Subcutaneous adipose tissue (tissue), 4 donors: ENCODE measurements around the gene APOM. TPM values are rescaled to one million over a fixed set of nuclear protein-coding genes. Genes with fewer than 3 reads are reported as not detected.

ENCODE experiments used
- total RNA-seq, 4 donors: library from RNA; depleted of rRNA; stranded (reverse); fragments of >200 nt; gene quantifications; one replicate each; pipeline ENCODE4 v1.1.0, GENCODE V29; 2016
- TF ChIP-seq, protein P1 (sequence below): fragments of 450-650 bp; IDR thresholded peaks from one replicate; pipeline ENCODE4 v1.5.1; 2016; ENCODE audit warnings: low read depth, mild to moderate bottlenecking, control low read depth, antibody characterized with exemption, moderate library complexity

The APOM gene
- total RNA-seq, 4 donors from 2014 or later, result 1.5 to 4.4 (median 3.1) TPM

GRCh38 chr6:31664790-31665500, 9.3 kb downstream of the APOM start, which contains the start of gene GPANK1:
Gene GPANK1 (minus strand): TSS chr6:31664997. CDS start chr6:31664478, 519 bp downstream.
- TF ChIP-seq, protein P1, sequence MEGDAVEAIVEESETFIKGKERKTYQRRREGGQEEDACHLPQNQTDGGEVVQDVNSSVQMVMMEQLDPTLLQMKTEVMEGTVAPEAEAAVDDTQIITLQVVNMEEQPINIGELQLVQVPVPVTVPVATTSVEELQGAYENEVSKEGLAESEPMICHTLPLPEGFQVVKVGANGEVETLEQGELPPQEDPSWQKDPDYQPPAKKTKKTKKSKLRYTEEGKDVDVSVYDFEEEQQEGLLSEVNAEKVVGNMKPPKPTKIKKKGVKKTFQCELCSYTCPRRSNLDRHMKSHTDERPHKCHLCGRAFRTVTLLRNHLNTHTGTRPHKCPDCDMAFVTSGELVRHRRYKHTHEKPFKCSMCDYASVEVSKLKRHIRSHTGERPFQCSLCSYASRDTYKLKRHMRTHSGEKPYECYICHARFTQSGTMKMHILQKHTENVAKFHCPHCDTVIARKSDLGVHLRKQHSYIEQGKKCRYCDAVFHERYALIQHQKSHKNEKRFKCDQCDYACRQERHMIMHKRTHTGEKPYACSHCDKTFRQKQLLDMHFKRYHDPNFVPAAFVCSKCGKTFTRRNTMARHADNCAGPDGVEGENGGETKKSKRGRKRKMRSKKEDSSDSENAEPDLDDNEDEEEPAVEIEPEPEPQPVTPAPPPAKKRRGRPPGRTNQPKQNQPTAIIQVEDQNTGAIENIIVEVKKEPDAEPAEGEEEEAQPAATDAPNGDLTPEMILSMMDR, result no peak

- TF ChIP-seq, protein P1, result no peak
Measured at GRCh38 chr6:31665501-31666336, 10.0 kb downstream of the APOM start, which contains the start of gene CSNK2B. Gene CSNK2B (plus strand): TSS chr6:31666080. CDS start chr6:31666832, 752 bp downstream.

- TF ChIP-seq, protein P1, result no peak
Measured at GRCh38 chr6:31666337-31666965, 10.8 kb downstream of the APOM start.

DNA sequence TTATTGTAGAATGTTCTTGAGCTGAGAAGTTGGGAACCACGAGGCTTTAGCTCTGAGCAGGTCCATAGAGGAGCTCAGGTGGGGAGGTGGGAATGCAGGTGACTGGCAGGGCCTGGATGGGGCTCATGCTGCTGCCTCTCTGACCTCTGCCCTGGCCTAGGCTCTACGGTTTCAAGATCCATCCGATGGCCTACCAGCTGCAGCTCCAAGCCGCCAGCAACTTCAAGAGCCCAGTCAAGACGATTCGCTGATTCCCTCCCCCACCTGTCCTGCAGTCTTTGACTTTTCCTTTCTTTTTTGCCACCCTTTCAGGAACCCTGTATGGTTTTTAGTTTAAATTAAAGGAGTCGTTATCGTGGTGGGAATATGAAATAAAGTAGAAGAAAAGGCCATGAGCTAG, 14.0 kb downstream of the APOM start, which contains the start of gene LY6G5B:
LY6G5B (plus strand) TSS at position 301 of the 400 bp plus-strand sequence. CDS start 975 bp downstream, outside the sequence.
- TF ChIP-seq, protein P1, result no peak

DNA sequence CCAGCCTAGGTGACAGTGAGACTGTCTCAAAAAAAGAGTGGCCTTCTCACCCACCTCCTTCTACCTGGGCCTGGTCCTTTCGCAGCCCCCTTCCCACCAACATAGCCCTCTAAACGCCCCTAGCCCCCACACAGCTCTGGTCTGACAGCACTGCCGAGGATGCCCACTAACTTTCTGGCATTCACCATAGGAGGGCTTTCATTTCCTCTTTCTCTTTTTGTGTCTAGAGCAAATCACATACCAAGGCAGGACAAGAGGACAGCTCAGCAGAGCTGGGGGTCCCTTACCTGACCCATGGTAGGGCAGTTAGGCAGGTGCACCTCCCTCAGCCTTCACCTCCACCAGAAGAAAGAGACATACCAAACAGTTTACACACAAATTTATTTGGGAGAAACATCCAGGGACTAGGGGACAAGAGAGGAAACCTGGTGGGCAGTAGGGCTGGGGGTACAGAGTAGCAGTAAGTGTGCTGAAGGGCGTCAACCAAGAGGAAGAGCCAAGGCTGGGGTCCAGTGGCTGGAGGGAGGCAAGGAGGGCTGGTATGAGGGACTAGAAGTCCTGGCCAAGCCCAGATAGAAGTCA, 20.7 kb downstream of the APOM start:
- TF ChIP-seq, protein P1, result no peak

- TF ChIP-seq, protein P1, result no peak
Measured at GRCh38 chr6:31676904-31677303, 21.2 kb downstream of the APOM start.
